AG09309 (cell line): Measurements from ENCODE around the gene ZBTB16.

ENCODE experiments used
- DNase-seq: peaks from one replicate; pipeline ENCODE4 v3.0.0-alpha.2; 2010; ENCODE audit warnings: low read depth
- H3K4me3 ChIP-seq: 2 replicates; pipeline ENCODE4 v1.5.1; 2011; ENCODE audit warnings: mild to moderate bottlenecking, low read depth, low read length, moderate library complexity; ENCODE audit not compliant: control insufficient read depth
- TF ChIP-seq, protein P1 (sequence below): IDR thresholded peaks from 2 replicates; pipeline ENCODE4 v1.5.1; 2011; ENCODE audit warnings: mild to moderate bottlenecking, low read depth, low read length, inconsistent platforms; ENCODE audit not compliant: insufficient read depth, control insufficient read depth; ENCODE audit errors: missing control alignments

ZBTB16 gene

DNA sequence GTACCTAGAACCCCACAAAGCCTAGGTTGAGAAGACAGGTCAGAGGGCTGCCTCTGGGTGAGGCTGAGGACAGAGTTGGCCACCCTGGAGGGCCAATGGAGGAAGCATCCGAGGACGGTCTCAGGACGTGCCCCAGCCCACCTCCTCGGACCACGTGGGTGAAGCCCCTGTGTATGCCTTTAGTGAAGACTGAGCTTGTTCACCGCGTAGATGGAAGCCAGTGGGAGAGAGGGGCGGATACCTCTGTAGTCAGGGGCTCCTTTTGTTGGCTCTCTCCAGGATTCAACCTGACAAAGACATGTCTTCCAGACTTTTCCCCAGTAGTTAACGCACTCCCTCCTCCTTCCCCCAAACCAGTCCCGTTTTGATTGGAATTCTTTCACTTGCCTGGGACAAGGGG, 110.7 kb downstream of the ZBTB16 start:
- no peak overlapping the region for H3K4me3 ChIP-seq
- DNase-seq: no peak
- TF ChIP-seq, protein P1, sequence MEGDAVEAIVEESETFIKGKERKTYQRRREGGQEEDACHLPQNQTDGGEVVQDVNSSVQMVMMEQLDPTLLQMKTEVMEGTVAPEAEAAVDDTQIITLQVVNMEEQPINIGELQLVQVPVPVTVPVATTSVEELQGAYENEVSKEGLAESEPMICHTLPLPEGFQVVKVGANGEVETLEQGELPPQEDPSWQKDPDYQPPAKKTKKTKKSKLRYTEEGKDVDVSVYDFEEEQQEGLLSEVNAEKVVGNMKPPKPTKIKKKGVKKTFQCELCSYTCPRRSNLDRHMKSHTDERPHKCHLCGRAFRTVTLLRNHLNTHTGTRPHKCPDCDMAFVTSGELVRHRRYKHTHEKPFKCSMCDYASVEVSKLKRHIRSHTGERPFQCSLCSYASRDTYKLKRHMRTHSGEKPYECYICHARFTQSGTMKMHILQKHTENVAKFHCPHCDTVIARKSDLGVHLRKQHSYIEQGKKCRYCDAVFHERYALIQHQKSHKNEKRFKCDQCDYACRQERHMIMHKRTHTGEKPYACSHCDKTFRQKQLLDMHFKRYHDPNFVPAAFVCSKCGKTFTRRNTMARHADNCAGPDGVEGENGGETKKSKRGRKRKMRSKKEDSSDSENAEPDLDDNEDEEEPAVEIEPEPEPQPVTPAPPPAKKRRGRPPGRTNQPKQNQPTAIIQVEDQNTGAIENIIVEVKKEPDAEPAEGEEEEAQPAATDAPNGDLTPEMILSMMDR: no peak

DNA sequence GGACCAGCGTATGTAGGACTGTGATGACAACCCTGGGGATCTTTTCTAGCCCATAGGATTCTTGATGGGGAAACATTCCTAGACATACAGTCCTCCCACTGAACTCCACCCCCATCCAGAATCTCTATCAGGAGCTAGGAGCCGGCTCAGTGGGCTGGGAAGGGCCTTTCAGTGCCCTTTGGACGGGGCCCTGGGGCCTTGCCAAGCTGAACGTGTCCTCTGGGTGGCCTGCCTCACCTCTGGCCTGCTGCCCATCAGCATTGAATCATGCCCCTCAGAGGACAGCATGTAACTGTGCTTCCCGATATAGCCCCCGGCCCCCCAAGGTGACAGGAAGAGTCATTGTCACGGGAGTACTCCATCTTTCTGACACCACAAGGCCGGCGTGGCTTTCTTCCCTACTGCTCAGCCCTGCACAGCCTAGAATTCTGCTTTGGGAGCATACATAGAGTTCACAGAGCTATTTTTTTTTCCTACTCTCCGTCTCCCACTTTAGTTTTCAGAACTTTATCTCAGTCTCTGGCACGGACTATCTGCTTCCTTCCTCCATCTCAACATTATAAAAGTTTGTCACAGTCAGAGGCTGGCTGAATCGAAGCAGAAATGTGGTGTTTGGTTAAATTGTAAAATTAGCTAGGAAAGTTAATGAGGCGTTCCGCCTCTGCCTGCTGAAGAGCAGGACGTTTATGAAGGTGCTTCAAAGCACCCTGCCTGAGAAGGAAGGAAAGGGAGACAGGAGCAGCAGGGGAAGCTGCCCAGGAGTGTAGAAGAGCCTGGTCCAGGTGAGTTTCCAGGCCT, 111.9 kb downstream of the ZBTB16 start:
- TF ChIP-seq, protein P1: no peak
- no peak for DNase-seq
- H3K4me3 ChIP-seq: no peak overlapping the region

DNA sequence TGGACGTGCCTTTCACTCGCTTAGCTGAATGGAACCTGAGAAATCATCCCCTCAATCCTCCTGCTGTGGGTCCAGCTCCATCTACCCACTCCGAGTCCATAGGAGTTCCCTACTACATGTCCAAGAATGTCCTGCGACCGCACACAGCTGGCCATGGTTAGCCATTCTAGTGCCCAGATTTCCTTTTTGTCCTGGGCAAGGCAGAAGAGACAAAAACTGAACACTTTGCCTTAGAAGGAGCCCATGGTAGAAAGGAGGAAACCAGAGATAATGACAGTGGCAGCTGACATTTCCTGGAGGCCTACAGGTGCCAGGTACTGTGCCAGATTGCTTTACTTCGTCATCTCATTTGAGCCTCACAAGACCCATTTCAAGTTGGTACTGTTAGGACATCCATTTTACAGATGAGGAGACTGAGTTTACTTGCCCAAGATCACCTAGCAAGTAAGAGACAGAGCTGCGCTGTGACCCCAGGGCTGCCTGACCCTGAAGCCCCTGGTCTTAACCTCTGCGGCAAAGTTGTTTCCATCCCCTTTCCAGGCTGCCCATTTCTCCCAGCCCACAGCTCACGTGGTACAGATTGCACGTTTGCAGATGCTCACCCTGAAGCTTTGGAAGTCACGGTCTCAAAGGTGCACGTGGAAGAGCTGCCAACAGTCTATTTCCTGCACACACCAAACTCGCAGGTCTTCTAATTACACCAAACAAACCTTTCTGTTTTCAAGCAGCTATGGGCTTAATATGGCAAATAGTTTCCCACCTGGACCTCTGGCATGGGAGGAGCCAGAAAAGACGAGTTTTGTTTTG, 112.7 kb downstream of the ZBTB16 start:
- TF ChIP-seq, protein P1: no peak
- DNase-seq: no peak
- no peak overlapping the region for H3K4me3 ChIP-seq

DNA sequence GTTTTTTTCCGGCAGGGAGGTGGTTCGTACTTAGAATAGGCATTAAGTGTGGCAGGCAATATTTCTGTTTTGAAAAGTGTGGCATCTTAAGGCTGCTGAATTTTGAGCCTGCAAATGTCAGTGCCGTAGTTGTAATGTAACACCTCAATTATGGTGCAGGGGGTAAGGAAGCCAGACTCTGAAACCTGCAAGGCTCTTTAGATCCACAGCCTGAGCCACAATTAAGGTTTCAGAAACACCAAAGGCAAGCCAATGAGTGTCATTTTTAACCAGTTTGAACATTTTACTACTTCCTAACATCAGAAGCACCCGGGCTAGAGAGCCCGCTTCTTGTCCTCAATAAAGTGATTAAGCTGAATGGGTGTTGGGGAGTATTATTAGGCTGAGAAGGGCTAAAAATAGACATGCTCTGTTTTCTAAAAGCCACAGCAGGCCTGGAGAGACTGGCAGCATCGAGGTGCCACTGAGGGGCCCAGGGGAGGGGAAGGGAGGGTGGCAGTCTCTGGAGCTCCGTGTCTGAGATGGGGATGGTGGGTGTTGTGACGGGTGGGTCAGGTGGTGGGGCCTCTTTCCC, 113.4 kb downstream of the ZBTB16 start:
- no peak for DNase-seq
- TF ChIP-seq, protein P1: no peak
- no peak overlapping the region for H3K4me3 ChIP-seq

DNA sequence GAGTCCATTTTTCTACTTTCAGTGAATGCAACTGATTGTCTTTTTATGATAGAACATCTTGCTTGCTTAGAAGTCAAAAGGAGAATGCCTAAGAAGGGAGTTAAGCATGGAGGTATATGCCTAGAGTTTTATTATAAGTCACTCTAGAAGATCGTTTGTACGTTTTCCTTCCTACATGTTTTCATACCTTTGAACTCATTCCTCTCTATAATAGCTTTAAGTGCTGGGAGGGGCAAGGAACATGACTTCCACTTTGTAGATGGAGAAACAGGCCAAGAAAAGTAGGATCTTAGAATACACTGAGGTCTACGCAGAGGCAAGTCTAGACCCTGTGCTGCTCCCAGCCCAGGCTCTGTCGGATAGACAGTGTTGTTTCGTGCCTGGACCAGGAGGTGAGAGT, 114.3 kb downstream of the ZBTB16 start:
- DNase-seq: no peak
- H3K4me3 ChIP-seq: no peak overlapping the region
- TF ChIP-seq, protein P1: no peak

DNA sequence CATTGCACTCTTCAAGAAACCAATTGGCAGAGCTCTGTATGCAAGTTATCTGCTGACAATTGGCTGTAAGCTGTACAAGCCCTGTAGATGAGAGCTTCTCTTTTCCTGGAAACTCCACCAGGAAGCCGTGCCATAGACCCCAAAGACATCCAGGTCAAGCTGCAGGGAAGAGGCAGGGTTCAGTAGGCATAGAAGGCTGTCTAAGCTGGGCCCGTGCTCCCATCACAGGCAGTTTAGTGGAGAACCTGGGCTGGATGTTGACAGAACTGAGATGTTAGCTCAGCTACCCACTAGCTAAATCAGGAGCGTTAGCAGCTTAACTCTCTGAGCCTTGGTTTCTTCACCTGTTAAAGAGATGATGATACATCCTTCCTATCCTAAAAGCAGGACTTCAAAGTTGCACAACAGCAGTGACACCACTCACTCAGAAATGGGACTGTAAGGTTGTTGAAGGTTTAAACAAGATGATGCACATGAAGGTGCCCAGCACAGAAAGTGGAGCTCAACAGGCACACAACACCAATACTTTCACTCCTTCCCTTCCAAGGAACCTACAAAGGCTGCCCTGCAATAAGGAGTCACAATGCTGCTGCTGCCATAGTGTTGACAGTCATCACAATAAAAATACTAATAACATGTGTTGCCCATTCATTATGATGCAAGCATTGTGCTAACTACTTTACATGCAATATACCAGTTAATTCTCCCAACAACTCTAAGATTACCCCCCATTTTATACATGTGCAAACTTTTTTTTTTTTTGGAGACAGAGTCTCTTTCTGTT, 115.4 kb downstream of the ZBTB16 start:
- no peak overlapping the region for H3K4me3 ChIP-seq
- TF ChIP-seq, protein P1: no peak
- DNase-seq: no peak
